ENCODE results near the gene GAB2.

GAB2 gene

DNA sequence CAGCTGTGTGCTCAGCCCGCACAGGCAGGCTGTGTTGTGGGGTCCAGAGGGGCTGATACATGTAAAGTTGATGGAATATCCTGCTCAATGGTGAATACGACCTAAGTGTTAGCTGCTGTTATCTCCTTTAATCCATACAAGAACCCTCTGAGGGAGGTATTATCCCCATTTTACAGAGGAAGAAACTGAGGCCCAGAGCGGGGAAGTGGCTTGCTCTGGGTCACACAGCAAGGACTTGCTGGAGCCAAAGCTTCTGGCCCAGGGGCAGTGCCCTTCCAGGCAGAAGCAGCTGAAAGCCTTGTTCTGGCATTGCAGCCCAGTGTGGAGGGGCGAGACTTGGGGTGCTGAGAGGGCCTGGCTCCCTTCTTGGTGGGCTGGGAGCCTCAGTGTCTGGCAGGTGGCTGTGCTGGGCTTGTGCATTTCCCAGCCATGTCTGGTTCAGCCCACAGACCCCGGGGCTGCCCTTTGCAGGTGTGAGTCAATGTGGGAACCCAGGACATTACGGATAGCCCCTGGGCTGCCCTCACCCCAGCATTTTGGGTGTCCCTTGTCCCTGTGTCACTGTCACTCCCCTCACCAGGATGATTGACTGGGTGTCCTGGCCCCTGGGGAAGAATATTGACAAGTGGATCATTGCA is 218.5 kb downstream of the GAB2 start:
- no peak overlapping the region for H3K27ac ChIP-seq
- in situ Hi-C loops (cut with HindIII; ENCODE audit: low pct_ligation_motif_present, low sequenced_read_pairs), result no loop called here
- TF ChIP-seq, protein P1, sequence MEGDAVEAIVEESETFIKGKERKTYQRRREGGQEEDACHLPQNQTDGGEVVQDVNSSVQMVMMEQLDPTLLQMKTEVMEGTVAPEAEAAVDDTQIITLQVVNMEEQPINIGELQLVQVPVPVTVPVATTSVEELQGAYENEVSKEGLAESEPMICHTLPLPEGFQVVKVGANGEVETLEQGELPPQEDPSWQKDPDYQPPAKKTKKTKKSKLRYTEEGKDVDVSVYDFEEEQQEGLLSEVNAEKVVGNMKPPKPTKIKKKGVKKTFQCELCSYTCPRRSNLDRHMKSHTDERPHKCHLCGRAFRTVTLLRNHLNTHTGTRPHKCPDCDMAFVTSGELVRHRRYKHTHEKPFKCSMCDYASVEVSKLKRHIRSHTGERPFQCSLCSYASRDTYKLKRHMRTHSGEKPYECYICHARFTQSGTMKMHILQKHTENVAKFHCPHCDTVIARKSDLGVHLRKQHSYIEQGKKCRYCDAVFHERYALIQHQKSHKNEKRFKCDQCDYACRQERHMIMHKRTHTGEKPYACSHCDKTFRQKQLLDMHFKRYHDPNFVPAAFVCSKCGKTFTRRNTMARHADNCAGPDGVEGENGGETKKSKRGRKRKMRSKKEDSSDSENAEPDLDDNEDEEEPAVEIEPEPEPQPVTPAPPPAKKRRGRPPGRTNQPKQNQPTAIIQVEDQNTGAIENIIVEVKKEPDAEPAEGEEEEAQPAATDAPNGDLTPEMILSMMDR (IDR thresholded peaks at IDR 0.05; ENCODE audit: low read depth, low read length, missing control alignments), result no peak
- DNase-seq, result no peak
- peaks cover 46% of the 10 kb centered on the region for H3K36me3 ChIP-seq (replicated peaks)
- no peak overlapping the region for H3K4me3 ChIP-seq (ENCODE audit: low read depth, low read length)
- H3K27me3 ChIP-seq (replicated peaks), result no peaks in the 10 kb centered on the region

DNA sequence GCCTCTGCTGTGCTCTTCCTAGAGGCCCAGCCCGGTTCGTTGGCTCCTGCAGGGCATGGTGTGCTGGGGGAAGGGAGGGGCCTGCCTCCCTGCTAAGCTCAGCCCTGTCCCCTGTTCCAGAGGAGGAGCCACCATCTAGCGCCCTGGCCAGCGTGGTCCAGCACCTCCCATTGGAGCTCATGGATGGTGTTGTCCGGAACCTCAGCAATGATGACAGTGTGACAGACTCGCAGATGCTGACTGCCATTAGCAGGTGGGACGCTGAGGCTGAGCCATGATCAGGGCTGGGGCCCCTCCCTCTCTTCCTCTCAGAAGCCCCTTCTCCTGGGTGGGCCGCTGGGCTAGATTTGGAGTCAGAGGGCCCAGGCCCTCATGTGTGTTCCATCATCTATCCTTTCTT is 219.8 kb downstream of the GAB2 start:
- H3K27me3 ChIP-seq (replicated peaks), result no peaks in the 10 kb centered on the region
- in situ Hi-C loops (cut with HindIII; ENCODE audit: low pct_ligation_motif_present, low sequenced_read_pairs), result no loop called here
- H3K27ac ChIP-seq, result no peak overlapping the region
- H3K36me3 ChIP-seq (replicated peaks), result peaks cover 47% of the 10 kb centered on the region
- H3K4me3 ChIP-seq (ENCODE audit: low read depth, low read length), result no peak overlapping the region
- TF ChIP-seq, protein P1 (IDR thresholded peaks at IDR 0.05; ENCODE audit: low read depth, low read length, missing control alignments), result no peak
- no peak for DNase-seq

DNA sequence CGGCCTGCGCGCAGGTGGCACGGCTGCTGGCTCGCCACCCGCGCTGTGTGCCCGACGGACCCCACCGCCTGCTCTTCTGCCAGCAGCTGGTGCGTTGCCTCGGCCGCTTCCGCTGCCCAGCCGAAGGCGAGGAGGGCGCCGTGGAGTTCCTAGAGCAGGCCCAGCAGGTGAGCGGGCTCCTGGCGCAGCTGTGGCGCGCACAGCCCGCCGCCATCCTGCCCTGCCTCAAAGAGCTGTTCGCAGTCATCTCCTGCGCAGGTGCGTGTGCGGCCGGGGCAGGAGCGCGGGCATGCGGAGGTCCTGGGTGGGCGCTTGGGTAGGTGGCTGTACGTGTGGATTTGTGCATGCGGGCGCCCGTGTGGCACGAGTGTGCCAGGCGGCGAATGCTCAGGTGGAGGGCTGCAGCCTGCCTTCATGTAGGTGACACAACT is 220.9 kb downstream of the GAB2 start:
- Histone ChIP-seq H3K27ac (no peak overlapping the region), H3K4me3 (ENCODE audit: low read depth, low read length) (no peak overlapping the region), H3K36me3 (replicated peaks) (peaks cover 47% of the 10 kb centered on the region), H3K27me3 (replicated peaks) (no peaks in the 10 kb centered on the region)
- TF ChIP-seq, protein P1 (IDR thresholded peaks at IDR 0.05; ENCODE audit: low read depth, low read length, missing control alignments), result no peak
- in situ Hi-C loops (cut with HindIII; ENCODE audit: low pct_ligation_motif_present, low sequenced_read_pairs), result no loop called here
- DNase-seq, result no peak

DNA sequence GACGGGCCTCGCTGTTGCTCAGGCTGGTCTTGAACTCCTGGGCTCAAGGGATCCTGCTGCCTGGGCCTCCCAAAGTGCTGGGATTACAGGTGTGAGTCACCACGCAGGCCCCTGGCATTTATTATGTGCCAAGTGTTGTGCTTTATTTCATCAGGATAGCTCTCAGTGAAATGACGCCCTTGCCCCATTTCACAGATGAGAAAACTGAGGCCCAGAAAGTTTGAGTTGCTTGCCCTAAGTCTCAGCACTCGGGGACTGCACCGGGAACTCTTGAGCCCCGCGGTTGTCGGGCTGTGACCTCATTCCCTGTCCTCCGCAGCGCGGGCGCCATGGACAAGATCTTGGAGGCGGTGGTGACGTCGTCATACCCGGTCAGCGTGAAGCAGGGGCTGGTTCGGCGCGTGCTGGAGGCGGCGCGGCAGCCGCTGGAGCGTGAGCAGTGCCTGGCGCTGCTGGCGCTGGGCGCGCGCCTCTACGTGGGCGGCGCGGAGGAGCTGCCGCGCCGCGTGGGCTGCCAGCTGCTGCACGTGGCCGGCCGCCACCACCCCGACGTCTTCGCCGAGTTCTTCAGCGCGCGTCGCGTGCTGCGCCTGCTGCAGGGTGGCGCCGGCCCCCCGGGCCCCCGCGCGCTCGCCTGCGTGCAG is 221.6 kb downstream of the GAB2 start:
- Histone ChIP-seq H3K27ac (no peak overlapping the region), H3K4me3 (ENCODE audit: low read depth, low read length) (no peak overlapping the region), H3K36me3 (replicated peaks) (peaks cover 42% of the 10 kb centered on the region), H3K27me3 (replicated peaks) (no peaks in the 10 kb centered on the region)
- TF ChIP-seq, protein P1 (IDR thresholded peaks at IDR 0.05; ENCODE audit: low read depth, low read length, missing control alignments), result no peak
- in situ Hi-C loops (cut with HindIII; ENCODE audit: low pct_ligation_motif_present, low sequenced_read_pairs), result no loop called here
- no peak for DNase-seq

DNA sequence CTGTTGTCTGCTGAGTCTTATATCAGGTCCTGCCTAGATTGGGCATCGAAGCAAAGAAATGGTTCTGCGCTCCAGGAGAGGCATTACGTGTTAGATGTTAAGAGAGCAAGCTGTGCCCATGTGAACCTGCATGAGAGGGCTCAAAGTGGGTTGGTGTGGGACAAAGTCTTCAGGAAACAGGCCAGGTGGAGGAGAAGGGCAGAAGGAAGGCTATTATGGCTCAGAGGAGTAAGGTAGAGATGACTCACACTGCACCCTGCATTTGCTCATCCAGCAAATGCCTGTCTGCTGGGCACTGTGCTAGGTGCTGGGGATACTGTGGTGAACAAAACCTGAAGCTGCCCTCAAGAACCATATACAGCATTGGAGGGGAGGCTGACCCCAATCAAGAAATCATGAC is 223.1 kb downstream of the GAB2 start:
- H3K36me3 ChIP-seq (replicated peaks), result peaks cover 28% of the 10 kb centered on the region
- H3K27me3 ChIP-seq (replicated peaks), result no peaks in the 10 kb centered on the region
- no peak for DNase-seq
- TF ChIP-seq, protein P1 (IDR thresholded peaks at IDR 0.05; ENCODE audit: low read depth, low read length, missing control alignments), result no peak
- H3K4me3 ChIP-seq (ENCODE audit: low read depth, low read length), result no peak overlapping the region
- in situ Hi-C loops (cut with HindIII; ENCODE audit: low pct_ligation_motif_present, low sequenced_read_pairs), result no loop called here
- no peak overlapping the region for H3K27ac ChIP-seq

All from brain microvascular endothelial cell (primary cell).